Osteocyte (in vitro differentiated cells): ENCODE results near the gene MYH13. TPM values are rescaled to one million over a fixed set of nuclear protein-coding genes. Genes with fewer than 3 reads are reported as not detected.

Experiments used
- DNase-seq: peaks from one replicate; pipeline ENCODE4 v3.0.0; 2021; ENCODE audit warnings: mixed read lengths; ENCODE audit not compliant: unreplicated experiment; ENCODE audit errors: extremely low spot score
- H3K27ac Mint-ChIP-seq: one replicate; pipeline ENCODE4 v1.8.0; 2021; ENCODE audit warnings: mild to moderate bottlenecking, mixed read lengths; ENCODE audit not compliant: unreplicated experiment
- H3K27me3 Mint-ChIP-seq: one replicate; pipeline ENCODE4 v1.8.0; 2021; ENCODE audit warnings: mixed read lengths; ENCODE audit not compliant: unreplicated experiment
- H3K36me3 Mint-ChIP-seq: one replicate; pipeline ENCODE4 v1.8.0; 2021; ENCODE audit warnings: mixed read lengths; ENCODE audit not compliant: unreplicated experiment
- H3K4me1 Mint-ChIP-seq: one replicate; pipeline ENCODE4 v1.8.0; 2021; ENCODE audit warnings: mixed read lengths; ENCODE audit not compliant: unreplicated experiment
- H3K4me3 Mint-ChIP-seq: one replicate; pipeline ENCODE4 v1.8.0; 2021; ENCODE audit warnings: mild to moderate bottlenecking, moderate library complexity, mixed read lengths; ENCODE audit not compliant: unreplicated experiment
- H3K9me3 Mint-ChIP-seq: one replicate; pipeline ENCODE4 v1.8.0; 2021; ENCODE audit warnings: mixed read lengths; ENCODE audit not compliant: unreplicated experiment
- total RNA-seq: library from RNA; stranded (reverse); gene quantifications from 2 replicates; pipeline ENCODE4 v1.2.1, GENCODE V29; 2021
- TF ChIP-seq, protein P1 (sequence below): fragments of 200-600 bp; sonication (generic); IDR thresholded peaks from 2 replicates; pipeline ENCODE4 v1.5.0; 2021; ENCODE audit warnings: antibody characterized with exemption, mild to moderate bottlenecking, moderate library complexity

The MYH13 gene
- total RNA-seq, 1 donor from 2014 or later: not detected

GRCh38 chr17:10316801-10317542 lies 55.8 kb downstream of the MYH13 start:
- no peaks in the 10 kb centered on the region for H3K4me1 Mint-ChIP-seq
- TF ChIP-seq, protein P1, sequence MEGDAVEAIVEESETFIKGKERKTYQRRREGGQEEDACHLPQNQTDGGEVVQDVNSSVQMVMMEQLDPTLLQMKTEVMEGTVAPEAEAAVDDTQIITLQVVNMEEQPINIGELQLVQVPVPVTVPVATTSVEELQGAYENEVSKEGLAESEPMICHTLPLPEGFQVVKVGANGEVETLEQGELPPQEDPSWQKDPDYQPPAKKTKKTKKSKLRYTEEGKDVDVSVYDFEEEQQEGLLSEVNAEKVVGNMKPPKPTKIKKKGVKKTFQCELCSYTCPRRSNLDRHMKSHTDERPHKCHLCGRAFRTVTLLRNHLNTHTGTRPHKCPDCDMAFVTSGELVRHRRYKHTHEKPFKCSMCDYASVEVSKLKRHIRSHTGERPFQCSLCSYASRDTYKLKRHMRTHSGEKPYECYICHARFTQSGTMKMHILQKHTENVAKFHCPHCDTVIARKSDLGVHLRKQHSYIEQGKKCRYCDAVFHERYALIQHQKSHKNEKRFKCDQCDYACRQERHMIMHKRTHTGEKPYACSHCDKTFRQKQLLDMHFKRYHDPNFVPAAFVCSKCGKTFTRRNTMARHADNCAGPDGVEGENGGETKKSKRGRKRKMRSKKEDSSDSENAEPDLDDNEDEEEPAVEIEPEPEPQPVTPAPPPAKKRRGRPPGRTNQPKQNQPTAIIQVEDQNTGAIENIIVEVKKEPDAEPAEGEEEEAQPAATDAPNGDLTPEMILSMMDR: peak; percentile 38
- no peaks in the 10 kb centered on the region for H3K36me3 Mint-ChIP-seq
- no peaks in the 10 kb centered on the region for H3K27me3 Mint-ChIP-seq
- H3K4me3 Mint-ChIP-seq: no peak overlapping the region
- no peaks in the 10 kb centered on the region for H3K9me3 Mint-ChIP-seq
- no peak overlapping the region for H3K27ac Mint-ChIP-seq
- no peak for DNase-seq

- Mint-ChIP-seq H3K9me3 (peaks cover 3% of the 10 kb centered on the region), H3K36me3 (no peaks in the 10 kb centered on the region), H3K4me3 (no peak overlapping the region), H3K27ac (no peak overlapping the region), H3K4me1 (no peaks in the 10 kb centered on the region), H3K27me3 (no peaks in the 10 kb centered on the region)
- TF ChIP-seq, protein P1: no peak
- DNase-seq: no peak
These were observed 58.5 kb downstream of the MYH13 start for GRCh38 chr17:10314329-10314728.

DNA sequence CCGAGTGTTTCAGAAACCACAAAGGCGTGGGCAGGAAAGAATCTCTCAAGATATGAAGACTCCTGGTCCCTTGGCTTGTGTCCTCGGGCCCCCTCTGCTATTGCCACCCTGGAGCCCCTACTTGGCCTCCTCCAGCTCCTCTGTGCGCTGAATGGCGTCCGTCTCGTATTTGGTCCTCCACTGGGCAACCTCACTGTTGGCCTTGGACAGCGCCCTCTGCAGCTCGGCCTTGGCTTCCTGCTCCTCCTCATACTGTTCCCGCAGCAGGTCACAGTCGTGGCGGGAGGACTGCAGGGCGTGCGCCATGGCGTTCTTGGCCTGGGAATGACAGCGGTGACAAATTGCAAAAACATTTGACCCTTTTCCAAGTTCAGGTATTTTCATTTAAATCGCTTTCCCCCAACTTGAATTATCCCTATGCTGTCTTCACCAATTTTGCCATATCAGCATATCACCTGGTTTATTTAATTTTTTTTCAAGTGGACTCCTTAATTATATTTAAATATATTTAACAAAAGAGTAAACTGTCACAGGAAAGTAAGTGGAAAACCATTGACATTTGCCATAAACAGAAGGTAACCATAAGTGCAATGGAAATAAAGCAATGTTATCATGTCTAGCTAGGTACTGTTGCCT lies 59.7 kb downstream of the MYH13 start:
- Mint-ChIP-seq H3K4me1 (no peaks in the 10 kb centered on the region), H3K36me3 (no peaks in the 10 kb centered on the region), H3K27ac (no peak overlapping the region), H3K9me3 (peaks cover 3% of the 10 kb centered on the region), H3K27me3 (no peaks in the 10 kb centered on the region), H3K4me3 (no peak overlapping the region)
- TF ChIP-seq, protein P1: no peak
- DNase-seq: no peak

- DNase-seq: no peak
- Mint-ChIP-seq H3K4me1 (no peaks in the 10 kb centered on the region), H3K4me3 (no peak overlapping the region), H3K36me3 (no peaks in the 10 kb centered on the region), H3K27ac (no peak overlapping the region), H3K9me3 (peaks cover 3% of the 10 kb centered on the region), H3K27me3 (no peaks in the 10 kb centered on the region)
- TF ChIP-seq, protein P1: no peak
These were observed 61.7 kb downstream of the MYH13 start for GRCh38 chr17:10311131-10311530.
